ENCODE data around the gene USP17L5.
A peak's percentile ranks its signal among the peaks of the same experiment; 100 is the strongest.
"Not testable (repeated sequence)": the region's sequence is repeated elsewhere in the genome, so short reads cannot be mapped to it uniquely, and the experiment has no call there.

USP17L5 gene, protein sequence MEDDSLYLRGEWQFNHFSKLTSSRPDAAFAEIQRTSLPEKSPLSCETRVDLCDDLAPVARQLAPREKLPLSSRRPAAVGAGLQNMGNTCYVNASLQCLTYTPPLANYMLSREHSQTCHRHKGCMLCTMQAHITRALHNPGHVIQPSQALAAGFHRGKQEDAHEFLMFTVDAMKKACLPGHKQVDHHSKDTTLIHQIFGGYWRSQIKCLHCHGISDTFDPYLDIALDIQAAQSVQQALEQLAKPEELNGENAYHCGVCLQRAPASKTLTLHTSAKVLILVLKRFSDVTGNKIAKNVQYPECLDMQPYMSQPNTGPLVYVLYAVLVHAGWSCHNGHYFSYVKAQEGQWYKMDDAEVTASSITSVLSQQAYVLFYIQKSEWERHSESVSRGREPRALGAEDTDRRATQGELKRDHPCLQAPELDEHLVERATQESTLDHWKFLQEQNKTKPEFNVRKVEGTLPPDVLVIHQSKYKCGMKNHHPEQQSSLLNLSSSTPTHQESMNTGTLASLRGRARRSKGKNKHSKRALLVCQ

DNA sequence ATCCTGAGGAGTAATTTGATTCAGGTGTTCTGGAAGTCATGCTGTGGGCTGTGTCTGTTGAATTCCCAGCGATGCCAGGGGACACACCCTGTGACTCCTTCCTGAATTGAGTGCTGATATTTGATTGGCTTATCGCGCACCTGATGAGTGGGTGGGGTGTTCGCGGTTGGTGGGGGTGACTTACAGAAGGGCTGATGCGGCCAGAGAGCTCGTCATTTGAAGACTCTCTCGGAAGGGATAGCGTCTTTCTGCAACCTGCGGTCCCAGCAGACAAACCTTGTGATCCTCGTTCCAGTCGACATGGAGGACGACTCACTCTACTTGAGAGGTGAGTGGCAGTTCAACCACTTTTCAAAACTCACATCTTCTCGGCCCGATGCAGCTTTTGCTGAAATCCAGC is at the start of gene USP17L5:
USP17L5 (plus strand) TSS at position 301 of the 400 bp plus-strand sequence; CDS start at position 301, 0 bp downstream.
- not testable (repeated sequence) for DNase-seq (ENCODE audit: low read depth in 2 of 2)

DNA sequence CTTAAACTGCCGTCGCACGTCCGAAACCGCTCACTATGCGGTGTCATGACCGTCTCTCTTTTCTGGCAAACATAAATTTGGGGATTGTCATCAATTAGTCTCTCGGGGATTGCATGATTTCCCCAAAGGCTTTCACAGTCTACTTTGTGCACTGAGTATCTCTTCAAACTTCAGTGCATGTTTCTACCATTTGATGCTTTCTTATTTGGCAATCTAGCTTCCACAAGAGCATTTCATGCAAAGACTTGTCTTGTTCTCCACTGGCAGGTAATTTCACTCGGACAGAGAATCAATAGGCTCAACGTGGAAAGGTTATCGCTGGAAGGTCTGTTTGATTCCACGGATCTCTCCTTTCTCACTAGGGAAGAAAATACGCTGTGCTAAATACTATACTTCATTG is 15.0 kb upstream of the USP17L5 start:
- not testable (repeated sequence) for DNase-seq (ENCODE audit: low read depth in 2 of 2)

DNA sequence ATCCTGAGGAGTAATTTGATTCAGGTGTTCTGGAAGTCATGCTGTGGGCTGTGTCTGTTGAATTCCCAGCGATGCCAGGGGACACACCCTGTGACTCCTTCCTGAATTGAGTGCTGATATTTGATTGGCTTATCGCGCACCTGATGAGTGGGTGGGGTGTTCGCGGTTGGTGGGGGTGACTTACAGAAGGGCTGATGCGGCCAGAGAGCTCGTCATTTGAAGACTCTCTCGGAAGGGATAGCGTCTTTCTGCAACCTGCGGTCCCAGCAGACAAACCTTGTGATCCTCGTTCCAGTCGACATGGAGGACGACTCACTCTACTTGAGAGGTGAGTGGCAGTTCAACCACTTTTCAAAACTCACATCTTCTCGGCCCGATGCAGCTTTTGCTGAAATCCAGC is 14.3 kb upstream of the USP17L5 start, which contains the start of gene USP17L24:
USP17L24 (plus strand) TSS at position 301 of the 400 bp plus-strand sequence; CDS start at position 301, 0 bp downstream.
- not testable (repeated sequence) for DNase-seq (ENCODE audit: low read depth in 2 of 2)

DNA sequence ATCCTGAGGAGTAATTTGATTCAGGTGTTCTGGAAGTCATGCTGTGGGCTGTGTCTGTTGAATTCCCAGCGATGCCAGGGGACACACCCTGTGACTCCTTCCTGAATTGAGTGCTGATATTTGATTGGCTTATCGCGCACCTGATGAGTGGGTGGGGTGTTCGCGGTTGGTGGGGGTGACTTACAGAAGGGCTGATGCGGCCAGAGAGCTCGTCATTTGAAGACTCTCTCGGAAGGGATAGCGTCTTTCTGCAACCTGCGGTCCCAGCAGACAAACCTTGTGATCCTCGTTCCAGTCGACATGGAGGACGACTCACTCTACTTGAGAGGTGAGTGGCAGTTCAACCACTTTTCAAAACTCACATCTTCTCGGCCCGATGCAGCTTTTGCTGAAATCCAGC is 9.6 kb upstream of the USP17L5 start, which contains the start of gene USP17L25:
USP17L25 (plus strand) TSS at position 301 of the 400 bp plus-strand sequence; CDS start at position 301, 0 bp downstream.
- DNase-seq (ENCODE audit: low read depth in 2 of 2), result not testable (repeated sequence)

DNA sequence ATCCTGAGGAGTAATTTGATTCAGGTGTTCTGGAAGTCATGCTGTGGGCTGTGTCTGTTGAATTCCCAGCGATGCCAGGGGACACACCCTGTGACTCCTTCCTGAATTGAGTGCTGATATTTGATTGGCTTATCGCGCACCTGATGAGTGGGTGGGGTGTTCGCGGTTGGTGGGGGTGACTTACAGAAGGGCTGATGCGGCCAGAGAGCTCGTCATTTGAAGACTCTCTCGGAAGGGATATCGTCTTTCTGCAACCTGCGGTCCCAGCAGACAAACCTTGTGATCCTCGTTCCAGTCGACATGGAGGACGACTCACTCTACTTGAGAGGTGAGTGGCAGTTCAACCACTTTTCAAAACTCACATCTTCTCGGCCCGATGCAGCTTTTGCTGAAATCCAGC is 4.8 kb upstream of the USP17L5 start, which contains the start of gene USP17L26:
USP17L26 (plus strand) TSS at position 301 of the 400 bp plus-strand sequence; CDS start at position 301, 0 bp downstream.
- not testable (repeated sequence) for DNase-seq (ENCODE audit: low read depth in 2 of 2)

DNA sequence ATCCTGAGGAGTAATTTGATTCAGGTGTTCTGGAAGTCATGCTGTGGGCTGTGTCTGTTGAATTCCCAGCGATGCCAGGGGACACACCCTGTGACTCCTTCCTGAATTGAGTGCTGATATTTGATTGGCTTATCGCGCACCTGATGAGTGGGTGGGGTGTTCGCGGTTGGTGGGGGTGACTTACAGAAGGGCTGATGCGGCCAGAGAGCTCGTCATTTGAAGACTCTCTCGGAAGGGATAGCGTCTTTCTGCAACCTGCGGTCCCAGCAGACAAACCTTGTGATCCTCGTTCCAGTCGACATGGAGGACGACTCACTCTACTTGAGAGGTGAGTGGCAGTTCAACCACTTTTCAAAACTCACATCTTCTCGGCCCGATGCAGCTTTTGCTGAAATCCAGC is 4.6 kb downstream of the USP17L5 start, which contains the start of gene USP17L27:
USP17L27 (plus strand) TSS at position 301 of the 400 bp plus-strand sequence; CDS start at position 301, 0 bp downstream.
- DNase-seq (ENCODE audit: low read depth in 2 of 2), result not testable (repeated sequence)

DNA sequence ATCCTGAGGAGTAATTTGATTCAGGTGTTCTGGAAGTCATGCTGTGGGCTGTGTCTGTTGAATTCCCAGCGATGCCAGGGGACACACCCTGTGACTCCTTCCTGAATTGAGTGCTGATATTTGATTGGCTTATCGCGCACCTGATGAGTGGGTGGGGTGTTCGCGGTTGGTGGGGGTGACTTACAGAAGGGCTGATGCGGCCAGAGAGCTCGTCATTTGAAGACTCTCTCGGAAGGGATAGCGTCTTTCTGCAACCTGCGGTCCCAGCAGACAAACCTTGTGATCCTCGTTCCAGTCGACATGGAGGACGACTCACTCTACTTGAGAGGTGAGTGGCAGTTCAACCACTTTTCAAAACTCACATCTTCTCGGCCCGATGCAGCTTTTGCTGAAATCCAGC is 9.4 kb downstream of the USP17L5 start, which contains the start of gene USP17L28:
USP17L28 (plus strand) TSS at position 301 of the 400 bp plus-strand sequence; CDS start at position 301, 0 bp downstream.
- not testable (repeated sequence) for DNase-seq (ENCODE audit: low read depth in 2 of 2)

DNA sequence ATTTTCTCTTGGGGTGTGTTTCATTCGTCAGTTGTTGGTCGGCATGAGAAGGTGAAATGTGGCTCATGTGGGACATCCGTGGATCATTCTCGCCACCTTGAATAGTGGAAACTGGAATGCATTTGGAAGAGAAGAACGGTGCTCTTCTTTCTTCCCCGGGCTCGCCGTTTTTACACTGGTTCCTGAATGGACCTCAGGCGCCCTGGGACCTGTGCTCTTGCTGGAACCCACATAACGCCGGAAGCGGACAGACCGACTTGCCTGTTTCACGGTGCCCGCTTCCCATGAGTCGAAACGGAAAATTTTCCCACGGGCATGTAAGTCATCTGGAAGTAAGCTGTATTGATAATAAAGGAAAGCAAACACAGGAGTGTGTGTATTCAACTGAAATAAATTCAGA is 11.7 kb downstream of the USP17L5 start:
- not testable (repeated sequence) for DNase-seq (ENCODE audit: low read depth in 2 of 2)

DNA sequence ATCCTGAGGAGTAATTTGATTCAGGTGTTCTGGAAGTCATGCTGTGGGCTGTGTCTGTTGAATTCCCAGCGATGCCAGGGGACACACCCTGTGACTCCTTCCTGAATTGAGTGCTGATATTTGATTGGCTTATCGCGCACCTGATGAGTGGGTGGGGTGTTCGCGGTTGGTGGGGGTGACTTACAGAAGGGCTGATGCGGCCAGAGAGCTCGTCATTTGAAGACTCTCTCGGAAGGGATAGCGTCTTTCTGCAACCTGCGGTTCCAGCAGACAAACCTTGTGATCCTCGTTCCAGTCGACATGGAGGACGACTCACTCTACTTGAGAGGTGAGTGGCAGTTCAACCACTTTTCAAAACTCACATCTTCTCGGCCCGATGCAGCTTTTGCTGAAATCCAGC is 14.1 kb downstream of the USP17L5 start, which contains the start of gene USP17L29:
USP17L29 (plus strand) TSS at position 301 of the 400 bp plus-strand sequence; CDS start at position 301, 0 bp downstream.
- DNase-seq (ENCODE audit: low read depth in 2 of 2), result not testable (repeated sequence)

DNA sequence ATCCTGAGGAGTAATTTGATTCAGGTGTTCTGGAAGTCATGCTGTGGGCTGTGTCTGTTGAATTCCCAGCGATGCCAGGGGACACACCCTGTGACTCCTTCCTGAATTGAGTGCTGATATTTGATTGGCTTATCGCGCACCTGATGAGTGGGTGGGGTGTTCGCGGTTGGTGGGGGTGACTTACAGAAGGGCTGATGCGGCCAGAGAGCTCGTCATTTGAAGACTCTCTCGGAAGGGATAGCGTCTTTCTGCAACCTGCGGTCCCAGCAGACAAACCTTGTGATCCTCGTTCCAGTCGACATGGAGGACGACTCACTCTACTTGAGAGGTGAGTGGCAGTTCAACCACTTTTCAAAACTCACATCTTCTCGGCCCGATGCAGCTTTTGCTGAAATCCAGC is 23.6 kb downstream of the USP17L5 start, which contains the start of gene USP17L30:
USP17L30 (plus strand) TSS at position 301 of the 400 bp plus-strand sequence; CDS start at position 301, 0 bp downstream.
- DNase-seq (ENCODE audit: low read depth in 2 of 2), result not testable (repeated sequence)

DNA sequence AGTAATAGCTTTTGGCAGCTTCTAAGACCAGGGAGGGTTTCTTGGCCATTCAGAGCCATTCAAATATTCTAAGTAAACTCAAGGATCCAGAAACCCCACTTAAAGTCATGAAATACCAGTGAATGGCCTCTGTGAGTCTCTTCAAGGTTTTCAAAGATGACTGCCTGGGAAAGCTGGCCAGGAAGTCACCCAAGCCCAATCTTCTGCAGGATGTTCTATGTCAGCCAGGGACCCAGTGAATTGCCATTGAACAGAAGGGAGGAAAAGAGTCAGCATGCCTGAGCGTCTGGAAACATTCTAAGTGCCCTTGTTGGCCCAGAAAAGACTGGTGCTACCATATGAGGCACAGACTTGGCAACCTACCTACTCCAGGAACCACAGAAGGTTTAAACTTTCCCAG is 40.7 kb downstream of the USP17L5 start:
- DNase-seq (ENCODE audit: low read depth in 2 of 2), result not testable (repeated sequence)

DNA sequence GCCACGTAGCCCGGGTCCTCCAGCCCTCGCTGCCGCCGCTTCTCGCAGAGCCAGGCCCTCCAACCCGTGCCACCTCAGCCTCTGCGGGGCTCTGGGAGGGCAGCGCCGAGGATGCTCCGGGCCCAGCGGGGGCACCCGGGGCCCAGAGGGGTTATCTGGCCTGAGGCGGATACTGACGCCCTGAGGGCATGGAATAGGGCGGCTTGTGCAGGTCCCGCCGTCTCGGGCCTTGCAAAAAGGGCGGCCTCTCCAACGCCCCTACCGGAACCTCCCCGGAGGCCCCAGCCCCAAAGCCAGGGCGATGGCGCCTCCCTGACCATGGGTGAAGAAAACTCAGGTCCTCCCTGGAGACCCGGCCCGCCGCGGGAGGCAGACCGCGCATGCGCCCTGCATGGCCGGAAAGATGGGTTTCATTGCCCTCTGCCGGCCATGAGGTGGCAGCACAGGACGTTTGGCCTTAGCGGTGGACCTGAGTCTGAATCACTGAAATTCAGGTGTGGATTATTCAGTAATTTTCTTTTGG is 41.9 kb downstream of the USP17L5 start:
- DNase-seq (ENCODE audit: low read depth in 2 of 2), result peak in 1 of 2 donors; percentile 38

DNA sequence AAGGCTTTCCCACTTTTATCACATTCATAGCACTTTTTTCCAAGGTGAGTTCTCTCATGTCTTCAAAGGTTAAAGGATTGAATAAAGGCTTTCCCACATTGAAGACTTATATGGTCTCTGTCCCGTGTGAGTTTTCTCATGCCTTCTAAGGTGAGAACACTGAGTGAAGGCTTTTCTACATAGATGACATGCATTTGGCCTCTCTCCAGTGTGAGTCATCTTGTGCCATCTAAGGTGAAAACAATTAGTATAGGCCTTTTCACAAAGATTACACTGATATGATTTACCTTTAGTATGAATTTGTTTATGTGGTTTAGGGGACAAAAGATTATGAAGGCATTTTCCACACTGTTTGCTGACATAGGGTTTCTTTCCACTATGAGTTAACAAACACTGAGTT is 44.9 kb downstream of the USP17L5 start:
- no peak for DNase-seq (ENCODE audit: low read depth in 2 of 2)

DNA sequence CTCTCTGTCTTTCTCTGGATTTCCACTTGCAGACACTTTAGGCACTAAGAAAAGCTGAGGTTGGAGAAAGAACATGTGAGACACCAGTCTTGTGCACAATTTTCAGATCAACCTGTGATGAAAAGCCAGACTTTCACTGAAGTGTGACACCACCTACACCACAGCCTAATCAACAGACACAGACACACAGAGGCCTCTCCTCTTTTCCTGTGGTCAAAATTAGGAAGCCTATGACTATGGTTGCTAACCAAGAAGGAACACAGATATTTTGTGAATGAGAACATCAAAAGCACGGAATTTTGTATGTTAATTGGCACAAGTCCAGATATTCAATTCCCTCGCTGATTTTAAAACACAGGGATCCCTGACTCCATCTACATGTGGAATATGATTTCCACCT is 49.8 kb downstream of the USP17L5 start:
- not testable (repeated sequence) for DNase-seq (ENCODE audit: low read depth in 2 of 2)

Data from stimulated activated CD8-positive, alpha-beta memory T cell treated with anti-CD3 and anti-CD28 coated beads, Interleukin-15, amount 100 ng/mL, for 48 hours (primary cell).